Tongue (tissue), 3 donors: Measurements from ENCODE around the gene SMCO1. TPM values are rescaled to one million over a fixed set of nuclear protein-coding genes. Genes with fewer than 3 reads are reported as not detected.
"Not testable (repeated sequence)": the region's sequence is repeated elsewhere in the genome, so short reads cannot be mapped to it uniquely, and the experiment has no call there.

Source experiments
- DNase-seq: peaks from one replicate; pipeline ENCODE4 v3.0.0-alpha.2; 2015
- small RNA-seq: library from RNA; depleted of rRNA; stranded (forward); fragments of <200 nt; gene quantifications from one replicate; pipeline ENCODE3, GENCODE V24; 2014; ENCODE audit warnings: low replicate concordance
- total RNA-seq: library from RNA; depleted of rRNA; stranded (reverse); fragments of >200 nt; gene quantifications from one replicate; pipeline ENCODE4 v1.2.3, GENCODE V29; 2014

SMCO1 gene
- total RNA-seq, 1 donor from 2014 or later: 19.6 TPM

DNA sequence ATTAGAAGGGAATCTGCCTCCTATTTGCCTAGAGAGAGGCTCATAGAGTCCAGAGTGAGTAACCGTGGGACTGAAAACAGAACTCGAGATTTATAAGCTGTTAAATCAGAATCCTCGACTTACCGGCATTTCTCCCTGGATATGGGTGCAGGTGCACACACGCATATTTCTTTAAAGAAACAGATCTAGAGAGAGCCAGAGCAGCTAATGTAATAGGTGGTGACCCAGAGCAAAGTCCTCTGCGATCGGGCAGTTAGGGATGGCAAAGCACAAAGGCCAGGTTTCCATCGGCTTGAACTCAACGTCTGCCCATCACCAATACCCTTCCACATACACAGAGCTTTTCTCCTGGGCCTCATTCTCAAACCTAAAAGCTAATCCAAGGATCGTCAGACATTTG lies 25.4 kb downstream of the SMCO1 start:
- no peak for DNase-seq

DNA sequence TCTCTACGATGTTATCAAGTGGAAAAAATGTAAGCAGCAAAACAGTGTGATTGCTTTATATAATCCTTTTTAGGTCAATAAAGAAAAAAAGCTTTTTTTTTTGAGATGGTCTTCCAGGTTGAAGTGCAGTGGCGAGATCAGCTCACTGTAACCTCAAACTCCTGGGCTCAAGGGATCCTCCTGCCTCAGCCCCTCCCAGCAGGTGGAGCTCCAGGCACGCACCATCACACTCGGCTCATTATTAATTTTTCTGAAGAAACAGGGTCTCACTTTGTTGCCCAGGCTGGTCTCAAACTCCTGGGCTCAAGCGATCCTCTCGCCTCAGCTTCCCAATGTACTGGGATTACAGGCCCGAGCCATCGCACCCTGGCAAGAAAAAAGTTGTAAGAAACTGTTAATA lies 28.9 kb downstream of the SMCO1 start:
- DNase-seq: no peak

- no peak for DNase-seq
Observed at GRCh38 chr3:196477678-196478077, 37.5 kb downstream of the SMCO1 start.

GRCh38 chr3:196472286-196472685 lies 42.9 kb downstream of the SMCO1 start:
- DNase-seq: no peak

- DNase-seq: no peak
Observed at GRCh38 chr3:196471551-196471950, 43.6 kb downstream of the SMCO1 start.

DNA sequence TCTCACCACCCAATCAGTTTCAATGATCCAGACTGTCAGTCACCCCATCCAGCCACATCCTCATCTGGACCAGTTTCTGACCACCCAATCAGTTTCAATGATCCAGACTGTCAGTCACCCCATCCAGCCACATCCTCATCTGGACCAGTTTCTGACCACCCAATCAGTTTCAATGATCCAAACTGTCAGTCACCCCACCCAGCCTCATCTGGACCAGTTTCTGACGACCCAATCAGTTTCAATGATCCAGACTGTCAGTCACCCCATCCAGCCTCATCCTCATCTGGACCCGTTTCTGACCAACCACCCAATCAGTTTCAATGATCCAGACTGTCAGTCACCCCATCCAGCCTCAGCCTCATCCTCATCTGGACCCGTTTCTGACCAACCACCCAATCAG lies 45.0 kb downstream of the SMCO1 start:
- DNase-seq: not testable (repeated sequence)

- DNase-seq: no peak
Observed at GRCh38 chr3:196463804-196464203, 51.3 kb downstream of the SMCO1 start.

DNA sequence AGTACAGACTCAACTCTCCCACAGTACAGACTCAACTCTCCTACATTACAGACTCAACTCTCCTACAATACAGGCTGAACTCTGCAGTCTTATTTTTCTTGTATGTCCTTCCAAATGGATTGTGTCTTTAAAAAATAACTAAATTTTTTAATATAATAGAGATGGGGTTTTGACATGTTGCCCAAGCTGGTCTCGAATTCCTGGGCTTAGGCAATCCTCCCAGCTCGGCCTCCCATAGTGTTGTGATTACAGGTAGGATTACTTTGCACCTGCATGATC lies 51.7 kb downstream of the SMCO1 start:
- DNase-seq: no peak

GRCh38 chr3:196462680-196463477 lies 52.3 kb downstream of the SMCO1 start:
- not testable (repeated sequence) for DNase-seq

DNA sequence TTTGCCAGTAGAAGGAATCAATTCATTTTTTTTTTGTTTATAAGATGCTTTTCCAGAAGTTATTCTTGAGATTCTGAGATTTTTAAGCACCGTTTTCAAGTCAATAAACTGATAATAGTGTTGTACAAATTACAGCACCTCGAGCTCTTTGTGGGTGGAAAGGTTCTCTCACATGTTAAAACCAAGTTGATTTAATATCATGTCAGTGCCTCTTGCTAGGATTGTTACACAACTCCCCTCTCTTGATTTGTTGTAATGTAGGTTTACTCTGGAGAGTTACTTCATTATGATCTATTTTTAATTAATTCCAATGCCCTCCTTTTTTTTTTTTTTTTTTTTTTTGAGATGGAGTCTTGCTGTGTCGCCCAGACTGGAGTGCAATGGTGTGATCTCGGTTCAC lies 57.1 kb downstream of the SMCO1 start:
- no peak for DNase-seq

DNA sequence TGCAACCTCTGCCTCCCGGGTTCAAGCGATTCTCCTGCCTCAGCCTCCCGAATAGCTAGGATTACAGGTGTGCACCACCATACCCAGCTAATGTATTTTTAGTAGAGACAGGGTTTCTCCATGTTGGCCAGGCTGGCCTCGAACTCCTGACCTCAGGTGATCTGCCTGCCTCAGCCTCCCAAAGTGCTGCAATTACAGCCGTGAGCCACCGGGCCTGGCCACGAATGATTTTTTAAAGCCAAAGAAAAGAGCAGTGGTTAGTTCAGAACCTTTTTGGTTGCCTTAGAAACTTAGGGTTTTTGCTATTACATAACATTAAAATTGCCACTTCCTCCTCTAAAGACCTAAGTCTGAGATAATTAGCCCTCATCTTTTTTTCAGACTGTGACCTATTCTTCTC lies 57.7 kb downstream of the SMCO1 start:
- DNase-seq: not testable (repeated sequence)

Small RNAs within 50 kb of the gene (small RNA-seq; reads per million reads assigned to genes)
- gene RPS29P3: not detected

Other genes starting within 250 kb of the SMCO1 start
- gene PCYT1A, start 227.6 kb downstream of the SMCO1 start, total RNA-seq: 65.0 TPM
- gene DYNLT2B, start 197.1 kb downstream of the SMCO1 start, total RNA-seq: 1.8 TPM
- not detected for gene TM4SF19, start 177.0 kb downstream of the SMCO1 start, total RNA-seq
- 26.1 TPM for gene UBXN7, start 82.9 kb downstream of the SMCO1 start, total RNA-seq
- gene RNF168, start 11.6 kb downstream of the SMCO1 start, total RNA-seq: 18.8 TPM
- 6.2 TPM for gene WDR53, start 53.2 kb upstream of the SMCO1 start, total RNA-seq
- gene FBXO45, start 53.3 kb upstream of the SMCO1 start, total RNA-seq: 16.0 TPM
- gene NRROS, start 124.3 kb upstream of the SMCO1 start, total RNA-seq: 3.9 TPM
- gene CEP19, start 196.9 kb upstream of the SMCO1 start, total RNA-seq: 2.6 TPM
- gene PIGX, start 197.0 kb upstream of the SMCO1 start, total RNA-seq: 35.1 TPM
- 50.9 TPM for gene PAK2, start 224.5 kb upstream of the SMCO1 start, total RNA-seq